Cardiac muscle cell (in vitro differentiated cells and primary cell): ENCODE results near the gene DCTN4. TPM values are rescaled to one million over a fixed set of nuclear protein-coding genes. Genes with fewer than 3 reads are reported as not detected.
A peak's percentile ranks its signal among the peaks of the same experiment; 100 is the strongest.
"Not testable (repeated sequence)": the region's sequence is repeated elsewhere in the genome, so short reads cannot be mapped to it uniquely, and the experiment has no call there.

ENCODE experiments used
- DNase-seq, 2 donors: peaks; one replicate each; pipeline versions ENCODE4 v3.0.0 to v3.0.0-alpha.2; 2010 to 2017; ENCODE audit warnings: low read depth in 1 of 2, low spot score in 1 of 2
- H3K27ac ChIP-seq: fragments of 200-600 bp; sonication (generic); 2 replicates; pipeline ENCODE4 v1.5.1; 2016
- H3K27me3 ChIP-seq: fragments of 200-600 bp; sonication (generic); 2 replicates; pipeline ENCODE4 v1.6.0; 2016; ENCODE audit warnings: control low read depth
- H3K36me3 ChIP-seq: fragments of 200-600 bp; sonication (generic); 2 replicates; pipeline ENCODE4 v1.5.1; 2016; ENCODE audit warnings: control low read depth
- H3K4me1 ChIP-seq: fragments of 200-600 bp; sonication (generic); 2 replicates; pipeline ENCODE4 v1.8.1; 2017; ENCODE audit warnings: low read depth, mild to moderate bottlenecking, mixed run types
- H3K4me3 ChIP-seq: fragments of 200-600 bp; sonication (generic); 2 replicates; pipeline ENCODE4 v1.5.1; 2016; ENCODE audit warnings: mild to moderate bottlenecking
- H3K9me3 ChIP-seq: fragments of 200-600 bp; sonication (generic); 2 replicates; pipeline ENCODE4 v1.5.1; 2017; ENCODE audit warnings: low read depth, mild to moderate bottlenecking, control low read depth
- CTCF ChIP-seq: IDR thresholded peaks from 2 replicates; pipeline ENCODE4 v1.5.1; 2012; ENCODE audit warnings: low read depth, mild to moderate bottlenecking, low read length
- polyA plus RNA-seq: library from polyadenylated mRNA; unstranded; fragments of >200 nt; fragmentation: Nextera tagmentation; extraction: Ambion mirVana; gene quantifications from 2 replicates; pipeline ENCODE4 v1.2.1, GENCODE V29; 2016
- total RNA-seq: library from RNA; depleted of rRNA; stranded (reverse); fragments of >200 nt; gene quantifications from 2 replicates; pipeline ENCODE4 v1.2.3, GENCODE V29; 2016

DCTN4 gene
- total and polyA plus RNA-seq, 2 experiments from 2014 or later, result 26.7 to 46.2 TPM

- TF ChIP-seq CTCF, result no peak
- H3K27me3 ChIP-seq, result no peaks in the 10 kb centered on the region
- H3K27ac ChIP-seq, result peak overlapping the region; percentile 2
- no peaks in the 10 kb centered on the region for H3K9me3 ChIP-seq
- no peak overlapping the region for H3K4me3 ChIP-seq
- H3K4me1 ChIP-seq, result no peaks in the 10 kb centered on the region
- no peak for DNase-seq
- H3K36me3 ChIP-seq, result peaks cover 41% of the 10 kb centered on the region
Measured at GRCh38 chr5:150750469-150750868, 8.3 kb downstream of the DCTN4 start.

- H3K9me3 ChIP-seq, H3K4me1 ChIP-seq, H3K27me3 ChIP-seq, H3K27ac ChIP-seq, DNase-seq, H3K4me3 ChIP-seq: not testable (repeated sequence)
- H3K36me3 ChIP-seq, result peaks cover 18% of the 10 kb centered on the region
Measured at GRCh38 chr5:150743142-150743488, 15.7 kb downstream of the DCTN4 start.

- H3K27me3 ChIP-seq, H3K4me1 ChIP-seq, H3K27ac ChIP-seq, H3K4me3 ChIP-seq, H3K9me3 ChIP-seq: not testable (repeated sequence)
- peak in 1 of 2 donors; percentile 44 for DNase-seq
- peaks cover 18% of the 10 kb centered on the region for H3K36me3 ChIP-seq
Measured at GRCh38 chr5:150742455-150743141, 16.2 kb downstream of the DCTN4 start.

- no peak overlapping the region for H3K4me3 ChIP-seq
Measured at GRCh38 chr5:150740992-150741391, 17.8 kb downstream of the DCTN4 start.

GRCh38 chr5:150738862-150739261, 20.0 kb downstream of the DCTN4 start:
- H3K9me3 ChIP-seq, result no peaks in the 10 kb centered on the region
- no peak overlapping the region for H3K4me3 ChIP-seq
- H3K4me1 ChIP-seq, result no peaks in the 10 kb centered on the region
- peaks cover 18% of the 10 kb centered on the region for H3K36me3 ChIP-seq
- H3K27me3 ChIP-seq, result no peaks in the 10 kb centered on the region
- DNase-seq, result no peak
- no peak overlapping the region for H3K27ac ChIP-seq
- TF ChIP-seq CTCF, result no peak

More at GRCh38 chr5:150740992-150741391, 17.8 kb downstream of the DCTN4 start:
- Histone ChIP-seq H3K27ac (no peak overlapping the region), H3K4me1 (no peaks in the 10 kb centered on the region), H3K36me3 (peaks cover 18% of the 10 kb centered on the region), H3K27me3 (no peaks in the 10 kb centered on the region), H3K9me3 (no peaks in the 10 kb centered on the region)
- no peak for DNase-seq
- TF ChIP-seq CTCF, result no peak

- TF ChIP-seq CTCF, result no peak
- DNase-seq, result no peak
- H3K4me3 ChIP-seq, result no peak overlapping the region
- no peaks in the 10 kb centered on the region for H3K27me3 ChIP-seq
- peaks cover 38% of the 10 kb centered on the region for H3K36me3 ChIP-seq
- no peaks in the 10 kb centered on the region for H3K9me3 ChIP-seq
- H3K27ac ChIP-seq, result no peak overlapping the region
- no peaks in the 10 kb centered on the region for H3K4me1 ChIP-seq
Measured at GRCh38 chr5:150734579-150735384, 24.0 kb downstream of the DCTN4 start.
